Posterior cingulate gyrus (tissue), 11 donors: ENCODE results near the gene ZBTB16.

ENCODE experiments used
- DNase-seq, 10 donors: peaks; one replicate each; pipeline versions ENCODE4 v3.0.0 to v3.0.0-alpha.2; 2020 to 2021; ENCODE audit warnings: mixed read lengths in 3 of 10
- intact Hi-C: fragments of 100-400 bp; cut with DNase I; formaldehyde crosslinking; loops from one replicate; pipeline ENCODE4 v1.15.1; 2023

ZBTB16 gene

DNA sequence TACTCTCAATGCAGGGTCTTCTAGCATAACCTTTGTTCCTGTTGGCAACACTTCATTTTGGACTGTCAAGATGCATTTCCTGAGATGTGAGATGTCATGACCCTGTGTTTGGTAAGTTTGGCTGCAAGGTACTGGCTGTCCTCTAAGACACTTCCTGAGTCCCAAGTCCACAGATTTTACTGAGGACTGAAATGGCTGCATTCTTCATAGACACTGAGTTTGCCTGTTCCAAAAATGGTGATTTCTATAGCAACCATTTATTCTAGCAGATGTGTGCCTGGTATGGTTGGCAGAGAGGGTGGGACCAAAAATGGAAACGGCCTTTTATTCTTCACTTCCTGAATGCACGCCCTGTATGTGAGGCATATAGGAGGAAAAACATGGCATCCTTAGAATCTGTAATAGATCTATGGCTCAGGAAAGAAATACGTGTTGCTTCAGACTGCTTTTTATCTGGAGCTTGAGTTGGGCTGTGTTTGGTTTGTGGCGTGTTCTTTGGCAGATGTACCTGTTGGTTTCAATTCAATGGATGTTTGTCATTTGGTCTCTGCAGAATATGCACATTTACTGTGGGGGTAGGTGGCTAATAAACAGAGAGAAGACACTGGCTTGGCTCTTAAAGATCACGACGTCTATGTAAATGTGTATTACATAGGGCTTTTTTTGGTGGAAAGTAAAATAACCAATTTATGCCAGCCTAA is 62.4 kb downstream of the ZBTB16 start:
- intact Hi-C loops: loop anchor here (10.0 kb wide), 1 partner anchor 57 kb away; no protein-coding TSS in a partner anchor
- DNase-seq: no peak

DNA sequence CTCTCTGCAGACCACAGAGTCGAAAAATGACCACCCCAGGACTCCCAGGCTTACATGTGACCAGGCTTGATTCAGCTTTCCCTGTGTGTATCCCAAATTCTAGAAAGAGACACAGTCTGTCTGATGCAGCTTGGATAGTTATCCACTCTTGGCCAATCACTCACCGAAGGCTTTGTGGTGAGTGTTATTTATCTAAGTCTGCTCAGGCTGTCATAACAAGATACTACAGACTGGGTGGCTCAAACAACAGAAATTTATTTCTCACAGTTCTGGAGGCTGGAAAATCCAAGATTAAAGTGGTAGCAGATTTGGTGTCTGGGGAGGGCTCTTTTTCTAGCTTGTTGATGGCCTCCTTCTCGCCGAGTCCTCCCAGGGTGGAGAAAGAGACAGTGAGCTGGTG is 63.2 kb downstream of the ZBTB16 start:
- DNase-seq: no peak
- intact Hi-C loops: loop anchor here (10.0 kb wide), 1 partner anchor 58 kb away; no protein-coding TSS in a partner anchor

DNA sequence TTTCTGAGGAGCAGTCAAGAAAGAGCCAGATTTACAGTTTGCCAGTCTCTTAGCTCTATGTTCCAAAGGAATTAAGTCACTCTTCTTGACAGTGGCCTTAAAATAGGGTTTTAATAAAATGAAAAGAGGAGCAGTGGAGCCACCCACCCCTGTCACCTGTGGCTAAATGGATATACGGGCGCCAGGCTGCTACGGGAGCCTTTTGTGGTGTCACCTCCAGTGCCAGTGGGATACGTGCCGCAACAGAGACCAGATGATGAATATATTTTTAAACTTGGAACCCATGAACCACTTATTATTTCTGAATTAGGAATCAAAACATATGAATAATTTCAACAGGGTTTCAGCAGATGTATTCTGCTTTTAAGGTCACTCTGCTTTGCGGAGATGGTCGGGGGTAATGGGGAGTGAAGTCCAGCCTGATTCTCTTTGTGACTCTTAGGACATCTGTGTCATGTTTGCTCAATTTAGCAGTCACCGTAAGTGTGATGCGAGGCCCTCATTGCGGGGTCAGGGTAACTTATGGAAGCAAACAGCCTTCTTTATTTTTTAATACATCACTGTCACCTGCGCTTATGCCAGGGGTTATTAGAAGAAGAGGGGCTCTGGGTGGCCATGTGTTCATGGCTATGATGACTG is 64.3 kb downstream of the ZBTB16 start:
- intact Hi-C loops: loop anchor here (10.0 kb wide), 1 partner anchor 59 kb away; no protein-coding TSS in a partner anchor
- no peak for DNase-seq

DNA sequence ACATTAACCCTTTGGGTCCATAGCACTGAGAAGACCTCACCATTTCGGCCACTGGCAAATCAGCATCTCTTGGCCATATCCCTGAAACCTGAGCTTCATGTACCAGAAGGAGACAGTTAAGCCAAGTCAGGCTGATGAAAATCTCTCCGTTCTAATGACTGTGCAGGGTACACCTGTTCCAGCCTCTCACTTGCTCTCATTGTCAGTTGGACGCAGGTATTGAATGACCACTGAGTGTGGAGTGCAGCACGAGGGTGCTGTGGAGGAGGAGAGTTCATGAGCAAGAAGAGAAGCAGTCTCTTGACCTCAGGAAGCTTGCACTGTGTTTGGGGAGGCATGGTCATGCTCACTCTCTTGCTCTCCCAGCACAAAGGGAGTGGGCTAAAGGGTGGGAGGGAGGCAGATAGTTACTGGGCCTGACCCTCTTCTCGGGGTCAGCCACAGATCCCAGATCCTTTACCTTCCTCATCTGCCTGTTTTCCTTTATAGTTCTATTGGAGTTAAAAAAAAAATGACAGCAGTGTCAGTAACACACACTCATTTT is 65.2 kb downstream of the ZBTB16 start:
- intact Hi-C loops: loop anchor here (10.0 kb wide), 1 partner anchor 60 kb away; no protein-coding TSS in a partner anchor
- no peak for DNase-seq

DNA sequence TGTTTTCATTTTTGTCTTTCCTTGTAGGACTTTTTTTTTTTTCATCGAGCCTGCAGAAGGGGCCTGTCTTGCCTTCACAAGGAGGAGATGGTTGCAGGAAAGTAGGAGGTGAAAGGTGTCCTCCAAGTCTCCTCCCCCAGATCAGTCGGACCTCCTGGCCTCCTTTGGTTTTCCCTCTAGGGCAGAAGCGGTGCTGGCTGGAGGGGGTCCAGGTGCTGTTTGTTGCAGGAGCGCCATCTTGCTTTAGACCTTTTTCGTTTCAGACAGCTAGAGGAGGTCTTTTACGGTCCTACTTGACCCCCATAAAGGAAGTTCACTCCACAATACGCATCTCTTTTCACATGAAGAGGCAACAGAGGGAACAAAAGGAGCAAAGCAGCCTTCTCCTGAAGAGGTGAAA is 66.0 kb downstream of the ZBTB16 start:
- intact Hi-C loops: loop anchor here (10.0 kb wide), 1 partner anchor 61 kb away; no protein-coding TSS in a partner anchor
- no peak for DNase-seq

DNA sequence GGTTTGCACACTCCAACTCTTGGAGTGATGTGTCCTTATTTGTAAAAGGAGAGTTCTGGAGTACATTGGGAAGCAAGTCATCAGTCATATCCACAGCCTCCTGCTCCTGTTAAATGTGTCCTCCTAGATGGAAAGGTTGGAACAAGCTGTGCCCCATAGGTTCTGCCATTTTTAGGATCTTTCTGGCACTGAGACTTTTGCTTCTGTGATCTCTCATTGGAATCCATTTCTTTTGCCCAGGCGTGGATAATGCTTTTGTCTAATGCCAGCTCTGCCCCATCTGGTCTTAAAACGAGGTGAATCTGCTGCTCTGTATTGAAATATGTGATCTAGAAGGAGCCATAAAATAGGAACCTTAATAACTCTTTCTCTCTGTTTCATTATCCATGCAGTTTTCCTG is 66.4 kb downstream of the ZBTB16 start:
- DNase-seq: no peak
- intact Hi-C loops: loop anchor here (10.0 kb wide), 1 partner anchor 61 kb away; no protein-coding TSS in a partner anchor

DNA sequence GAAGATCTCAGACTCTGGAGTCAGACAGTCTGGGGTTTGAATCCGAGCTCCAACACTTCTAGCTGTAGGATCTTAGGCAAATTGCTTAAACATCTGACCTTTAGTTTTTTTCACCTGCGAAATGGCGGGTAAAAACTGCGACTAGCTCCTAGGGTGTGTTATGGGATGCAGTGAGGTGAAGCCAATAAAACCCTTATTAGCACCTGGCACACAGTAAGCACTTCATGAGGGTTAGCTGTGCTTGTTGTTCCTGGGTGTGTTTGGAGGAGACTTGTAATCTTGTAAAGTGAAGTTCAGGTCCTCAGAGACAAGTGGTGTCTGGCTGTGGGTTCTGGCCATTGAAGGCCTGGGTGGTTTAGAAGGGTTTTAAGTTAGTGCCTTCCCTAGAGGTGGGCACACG is 68.9 kb downstream of the ZBTB16 start:
- no peak for DNase-seq
- intact Hi-C loops: loop anchor here (10.0 kb wide), 1 partner anchor 64 kb away; no protein-coding TSS in a partner anchor

DNA sequence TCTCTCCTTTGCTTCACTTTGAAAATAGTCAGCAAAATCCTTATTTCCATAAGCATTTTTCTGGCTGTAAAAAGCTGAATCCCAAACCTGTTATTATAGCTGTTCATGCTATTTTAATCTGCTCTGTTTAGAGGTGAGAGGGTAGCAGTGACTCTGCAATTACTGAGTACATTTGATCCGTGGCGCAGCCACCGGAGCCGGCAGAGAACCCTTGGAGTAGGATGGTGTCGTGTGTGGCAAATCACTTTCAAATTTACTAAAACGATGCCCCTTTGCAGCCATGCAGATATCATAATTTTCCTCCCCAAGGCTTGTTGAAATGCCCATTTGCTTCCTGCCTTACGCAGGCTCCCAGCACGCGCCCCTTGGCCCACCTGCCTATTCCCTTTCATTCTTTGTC is 69.6 kb downstream of the ZBTB16 start:
- no peak for DNase-seq
- intact Hi-C loops: loop anchor here (10.0 kb wide), 1 partner anchor 64 kb away; no protein-coding TSS in a partner anchor

DNA sequence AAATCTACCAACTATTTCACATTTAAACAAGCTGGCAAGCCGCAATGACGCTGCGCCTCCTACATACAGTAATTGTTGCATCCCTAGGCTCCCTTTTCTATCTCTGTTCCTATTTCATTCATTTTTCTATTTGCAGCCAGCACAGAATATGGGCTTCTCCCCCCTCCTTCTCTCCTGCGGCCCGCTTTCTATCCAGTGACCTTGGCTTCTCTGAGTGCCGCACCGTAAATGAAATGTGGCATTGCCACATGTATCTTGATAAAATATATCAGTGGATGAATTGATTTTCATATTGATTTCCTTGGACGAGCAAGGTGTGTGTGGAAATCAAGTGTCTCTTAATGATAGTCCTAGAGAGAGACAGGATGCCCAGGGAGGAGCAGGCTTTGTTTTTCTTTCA is 70.2 kb downstream of the ZBTB16 start:
- DNase-seq: no peak
- intact Hi-C loops: loop anchor here (10.0 kb wide), 1 partner anchor 65 kb away; no protein-coding TSS in a partner anchor

DNA sequence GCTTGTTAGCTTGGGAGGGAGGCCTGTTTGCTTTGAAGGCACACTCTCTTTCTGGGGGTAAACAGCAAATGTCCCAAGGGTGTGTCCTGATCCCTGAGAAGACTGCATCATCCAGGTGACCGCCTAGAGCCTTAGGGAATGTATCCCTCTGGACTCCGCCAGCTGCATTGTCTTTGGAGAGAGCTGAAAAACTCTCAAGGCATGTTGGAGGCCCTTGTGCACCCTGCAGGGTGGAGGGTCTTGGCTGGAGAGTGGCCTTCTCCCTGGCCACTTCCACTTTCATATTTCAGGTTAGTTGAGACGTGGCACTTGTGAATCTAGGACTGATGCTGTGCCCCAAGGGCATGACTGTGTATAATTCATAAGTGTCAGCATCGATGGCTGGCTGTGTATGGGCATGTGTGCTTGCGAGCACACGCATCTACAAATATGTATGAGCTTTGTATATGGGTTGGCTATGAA is 70.6 kb downstream of the ZBTB16 start:
- intact Hi-C loops: no loop called here
- no peak for DNase-seq

DNA sequence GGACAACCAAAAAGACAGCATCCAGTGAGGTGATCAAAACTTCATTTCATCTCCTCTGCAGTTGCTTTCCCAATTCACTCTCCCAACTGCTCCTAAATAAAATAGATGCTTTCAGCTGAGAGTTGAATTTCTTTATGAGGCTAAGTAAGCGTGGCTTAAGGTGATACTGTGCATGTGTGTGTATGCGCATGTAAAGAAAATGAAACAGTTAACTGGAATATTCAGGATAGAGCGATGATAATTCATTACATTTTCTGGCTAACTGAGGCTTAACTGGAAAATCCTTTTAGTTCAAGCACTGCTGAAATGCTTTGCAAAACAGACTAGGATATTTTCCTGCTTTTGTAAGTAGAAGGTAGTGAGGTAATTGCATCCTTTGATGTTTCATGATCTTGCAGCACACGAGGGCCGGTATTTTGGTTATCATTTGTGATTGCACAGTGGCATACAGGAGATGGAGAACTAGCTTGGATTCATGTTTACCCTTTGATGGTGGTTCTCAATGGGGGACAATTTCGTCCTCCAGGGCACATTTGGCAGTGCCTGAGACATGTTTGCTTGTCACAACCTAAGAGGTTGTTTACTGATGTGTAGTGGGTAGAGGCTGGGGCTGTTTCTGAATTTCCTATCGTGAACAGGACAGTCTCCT is 71.2 kb downstream of the ZBTB16 start:
- no peak for DNase-seq
- intact Hi-C loops: no loop called here

DNA sequence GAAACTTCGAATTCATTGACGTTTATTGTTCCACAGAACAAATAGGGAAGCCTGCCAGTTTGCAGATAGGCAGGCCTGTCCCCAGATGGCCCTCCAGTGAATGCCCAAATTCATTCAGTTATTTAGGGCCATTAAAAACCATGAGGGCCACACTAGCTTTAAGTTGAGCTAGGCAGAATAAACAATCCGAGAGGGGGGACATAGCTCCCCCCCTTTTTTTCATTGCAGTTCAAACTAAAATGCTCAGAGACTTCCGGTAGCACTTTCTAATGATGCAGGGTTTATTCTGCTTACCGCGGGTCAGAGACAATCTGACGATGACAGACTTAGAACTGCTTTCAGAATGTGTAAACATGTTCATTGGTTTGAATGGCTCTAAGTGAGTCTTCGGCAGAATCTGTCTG is 72.0 kb downstream of the ZBTB16 start:
- no peak for DNase-seq
- intact Hi-C loops: no loop called here

DNA sequence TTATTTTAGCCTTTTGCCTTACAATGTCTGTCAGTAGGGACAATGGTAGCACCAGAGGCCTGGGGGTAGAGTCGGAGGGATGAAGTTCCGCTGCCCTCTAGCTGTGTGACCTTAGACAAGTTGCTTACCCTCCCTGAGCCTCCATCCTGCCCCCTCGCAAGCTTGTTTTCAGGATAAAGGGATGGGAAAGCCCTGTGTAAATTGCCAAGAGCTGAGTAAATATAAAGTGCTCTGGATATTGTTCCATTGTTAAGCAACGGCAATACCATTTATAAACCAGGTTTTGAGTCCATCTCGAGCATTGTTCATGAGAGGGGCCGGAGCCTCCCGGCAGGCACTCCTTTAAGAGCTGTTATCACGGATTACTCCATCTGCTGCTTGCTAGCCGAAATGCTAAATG is 72.9 kb downstream of the ZBTB16 start:
- intact Hi-C loops: no loop called here
- no peak for DNase-seq

DNA sequence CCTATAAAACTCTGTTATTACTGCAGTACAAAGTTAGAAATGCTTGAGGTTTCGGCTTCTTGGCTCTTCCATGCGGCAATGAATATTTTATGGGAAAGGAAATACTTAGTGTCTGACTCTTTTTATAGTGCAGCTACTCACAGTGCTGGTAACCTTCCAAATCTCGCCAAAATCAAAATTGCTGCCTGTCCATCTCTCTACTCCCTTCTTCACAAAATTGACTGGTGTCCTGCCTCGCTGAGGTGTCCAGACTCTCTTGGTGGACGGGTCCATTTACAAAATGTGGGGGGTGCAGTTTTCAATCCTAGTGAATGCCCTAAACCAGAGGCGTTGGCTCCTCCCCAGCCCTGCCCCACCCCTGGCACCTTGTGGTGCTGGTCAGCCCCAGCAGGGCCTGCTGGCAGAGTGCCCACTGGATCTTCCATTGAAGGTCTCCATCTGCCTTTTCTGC is 73.5 kb downstream of the ZBTB16 start:
- intact Hi-C loops: no loop called here
- no peak for DNase-seq

DNA sequence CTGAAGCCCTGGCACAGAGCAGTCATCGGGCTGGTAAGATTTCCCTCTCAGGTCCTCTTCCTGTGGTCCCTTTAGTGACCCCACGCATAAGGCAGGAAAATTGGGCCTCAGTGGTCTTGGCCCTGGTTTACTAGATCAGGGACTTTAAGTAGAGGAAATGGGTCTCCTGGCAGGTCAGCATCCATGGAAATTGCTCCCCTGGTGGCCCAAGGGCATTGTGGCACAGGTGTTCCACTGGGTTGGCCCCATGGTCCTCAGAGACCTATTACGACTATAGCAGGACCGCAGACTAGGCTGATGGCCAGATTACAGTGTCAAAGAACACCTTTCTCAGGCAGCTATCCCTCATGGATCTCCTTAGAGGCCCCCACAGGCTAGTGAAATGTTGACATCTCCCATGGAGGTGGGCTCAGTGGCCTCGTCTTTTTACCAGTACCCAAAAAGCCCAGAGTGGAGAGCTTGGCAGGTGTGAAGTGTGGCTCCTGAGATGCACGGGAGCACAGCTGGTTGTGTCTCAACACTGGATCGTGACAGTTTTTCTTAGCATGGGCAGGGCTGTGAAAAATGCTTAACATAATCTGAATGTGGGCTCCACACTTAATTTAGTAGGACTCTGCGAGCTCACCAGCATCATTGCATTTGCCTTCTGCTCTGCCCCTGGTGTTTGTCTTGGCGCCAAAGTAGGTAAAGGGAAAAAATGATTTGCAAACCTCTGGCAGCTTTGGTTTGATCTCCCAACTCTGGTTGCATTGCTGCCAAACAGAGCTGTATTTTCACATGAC is 74.2 kb downstream of the ZBTB16 start:
- DNase-seq: no peak
- intact Hi-C loops: no loop called here

DNA sequence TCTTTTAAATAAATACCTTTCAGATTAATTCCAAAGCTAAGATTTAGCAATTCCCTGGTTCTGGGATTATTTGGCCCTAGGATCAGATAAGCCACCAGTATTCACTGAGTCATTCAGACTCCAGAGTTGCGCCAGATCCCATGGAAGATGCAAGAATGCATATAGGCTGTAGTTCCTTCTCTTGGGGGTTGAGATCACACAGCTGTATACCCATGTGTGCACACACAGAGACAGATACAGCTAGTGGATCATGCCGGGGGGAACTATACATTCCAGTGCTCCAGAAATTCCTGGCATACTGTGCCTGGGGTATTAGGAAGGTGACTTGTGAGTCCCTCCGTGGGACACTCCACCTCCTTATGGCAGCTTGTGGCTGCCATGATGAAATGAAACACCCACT is 75.4 kb downstream of the ZBTB16 start:
- no peak for DNase-seq
- intact Hi-C loops: no loop called here

DNA sequence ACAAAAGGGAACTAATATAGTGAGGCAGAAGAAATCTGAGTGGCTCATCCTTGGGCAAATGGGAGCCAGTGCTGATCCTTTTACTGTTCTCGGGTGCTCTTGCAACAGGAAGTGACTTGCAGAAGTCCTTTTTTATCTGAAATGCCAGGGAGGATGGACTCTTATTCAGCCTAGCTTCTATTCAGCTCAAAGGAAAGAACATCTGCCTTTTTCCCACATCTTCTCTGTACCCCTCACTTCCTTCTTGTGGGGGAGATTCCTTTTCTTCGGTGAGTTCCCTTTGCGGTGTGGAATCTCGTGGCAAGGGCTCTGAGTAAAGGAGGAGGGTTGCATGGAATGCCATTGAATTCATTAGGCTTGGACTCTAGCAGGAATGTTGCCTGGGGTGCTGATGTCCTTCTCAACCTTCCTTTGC is 76.2 kb downstream of the ZBTB16 start:
- intact Hi-C loops: no loop called here
- no peak for DNase-seq

DNA sequence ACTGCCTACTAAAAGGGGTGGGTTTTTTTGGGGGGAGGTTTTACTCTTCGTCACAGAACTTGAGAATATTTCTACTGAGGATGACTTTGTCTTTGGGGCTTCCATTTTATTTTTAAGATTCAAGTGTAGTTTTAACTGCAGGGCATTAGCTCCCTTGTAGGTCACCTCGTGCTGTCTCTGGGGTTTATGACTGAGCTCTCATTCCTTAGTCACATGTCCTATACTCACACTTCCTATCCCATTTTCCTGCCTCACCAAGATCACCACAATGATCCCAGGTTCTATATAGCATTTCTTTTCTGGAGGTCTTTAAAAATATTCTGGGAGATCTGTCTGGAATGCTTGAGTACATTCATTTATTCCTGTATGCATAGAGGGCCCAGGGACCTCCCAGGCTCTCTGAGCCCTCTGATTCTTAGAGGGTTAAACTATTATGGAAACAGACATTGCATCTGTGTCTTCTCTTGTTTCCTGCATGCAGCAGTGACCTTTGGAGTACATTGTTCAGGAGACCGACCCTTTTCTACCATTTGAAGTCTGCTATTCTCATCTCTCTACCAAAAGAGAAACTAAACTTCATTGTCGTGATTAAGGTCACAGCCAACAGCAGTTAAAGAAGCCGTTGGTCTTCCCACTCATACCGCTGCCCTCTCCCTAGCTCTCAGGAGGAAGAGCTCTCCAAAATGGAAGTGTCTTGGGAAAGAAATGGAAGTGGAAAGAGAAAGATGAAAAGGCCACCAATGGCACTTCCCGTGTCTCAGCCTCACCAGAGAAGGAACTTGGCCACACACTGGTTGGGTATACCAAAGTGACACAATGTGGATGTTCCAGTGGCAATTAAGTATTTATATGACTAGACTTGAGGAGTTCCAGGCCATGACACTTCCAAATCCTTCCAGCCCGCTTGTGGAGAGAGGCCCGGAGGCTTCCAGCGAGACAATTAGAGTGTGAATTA is 77.5 kb downstream of the ZBTB16 start:
- intact Hi-C loops: no loop called here
- no peak for DNase-seq

DNA sequence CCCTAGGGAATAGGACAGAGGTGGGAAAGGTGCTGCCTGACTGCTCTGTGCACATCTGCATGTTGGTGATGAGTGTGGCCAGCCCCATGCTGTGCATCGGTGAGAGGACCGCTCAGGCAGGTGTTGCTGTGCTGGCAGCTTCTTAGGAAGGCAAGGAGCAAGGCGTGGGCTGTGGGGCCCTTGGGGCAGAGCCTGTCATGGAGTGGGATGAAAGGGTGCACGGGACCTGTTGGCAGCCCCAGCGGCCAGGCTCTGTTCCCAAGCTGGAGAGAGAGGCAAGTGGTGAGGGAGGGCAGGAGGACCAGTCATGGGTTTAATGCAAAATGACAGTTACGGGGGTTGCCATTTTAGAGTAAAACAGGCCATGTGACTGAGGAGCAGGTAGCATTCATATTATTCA is 78.3 kb downstream of the ZBTB16 start:
- DNase-seq: no peak
- intact Hi-C loops: no loop called here
